Cardiac muscle cell (in vitro differentiated cells and primary cell): ENCODE data around the gene MYH7. TPM values are rescaled to one million over a fixed set of nuclear protein-coding genes. Genes with fewer than 3 reads are reported as not detected.
"Not testable (repeated sequence)": the region's sequence is repeated elsewhere in the genome, so short reads cannot be mapped to it uniquely, and the experiment has no call there.

Source experiments
- DNase-seq, 2 donors: peaks; one replicate each; pipeline versions ENCODE4 v3.0.0 to v3.0.0-alpha.2; 2010 to 2017; ENCODE audit warnings: low read depth in 1 of 2, low spot score in 1 of 2
- H3K27ac ChIP-seq: fragments of 200-600 bp; sonication (generic); 2 replicates; pipeline ENCODE4 v1.5.1; 2016
- H3K27me3 ChIP-seq: fragments of 200-600 bp; sonication (generic); 2 replicates; pipeline ENCODE4 v1.6.0; 2016; ENCODE audit warnings: control low read depth
- H3K36me3 ChIP-seq: fragments of 200-600 bp; sonication (generic); 2 replicates; pipeline ENCODE4 v1.5.1; 2016; ENCODE audit warnings: control low read depth
- H3K4me1 ChIP-seq: fragments of 200-600 bp; sonication (generic); 2 replicates; pipeline ENCODE4 v1.8.1; 2017; ENCODE audit warnings: low read depth, mild to moderate bottlenecking, mixed run types
- H3K4me3 ChIP-seq: fragments of 200-600 bp; sonication (generic); 2 replicates; pipeline ENCODE4 v1.5.1; 2016; ENCODE audit warnings: mild to moderate bottlenecking
- H3K9me3 ChIP-seq: fragments of 200-600 bp; sonication (generic); 2 replicates; pipeline ENCODE4 v1.5.1; 2017; ENCODE audit warnings: low read depth, mild to moderate bottlenecking, control low read depth
- CTCF ChIP-seq: IDR thresholded peaks from 2 replicates; pipeline ENCODE4 v1.5.1; 2012; ENCODE audit warnings: low read depth, mild to moderate bottlenecking, low read length
- polyA plus RNA-seq: library from polyadenylated mRNA; unstranded; fragments of >200 nt; fragmentation: Nextera tagmentation; extraction: Ambion mirVana; gene quantifications from 2 replicates; pipeline ENCODE4 v1.2.1, GENCODE V29; 2016
- total RNA-seq: library from RNA; depleted of rRNA; stranded (reverse); fragments of >200 nt; gene quantifications from 2 replicates; pipeline ENCODE4 v1.2.3, GENCODE V29; 2016

MYH7 gene
- total and polyA plus RNA-seq, 2 experiments from 2014 or later: 82.8 to 117 TPM

GRCh38 chr14:23465261-23465660, 29.8 kb upstream of the MYH7 start:
- H3K27me3 ChIP-seq: no peaks in the 10 kb centered on the region
- H3K36me3 ChIP-seq: no peaks in the 10 kb centered on the region
- H3K4me3 ChIP-seq: no peak overlapping the region
- DNase-seq: no peak
- H3K27ac ChIP-seq: no peak overlapping the region
- TF ChIP-seq CTCF: no peak
- peaks cover 8% of the 10 kb centered on the region for H3K4me1 ChIP-seq
- no peaks in the 10 kb centered on the region for H3K9me3 ChIP-seq

- no peaks in the 10 kb centered on the region for H3K27me3 ChIP-seq
- H3K4me1 ChIP-seq: peaks cover 5% of the 10 kb centered on the region
- no peak for TF ChIP-seq CTCF
- no peaks in the 10 kb centered on the region for H3K36me3 ChIP-seq
- no peak overlapping the region for H3K27ac ChIP-seq
- no peak overlapping the region for H3K4me3 ChIP-seq
- no peak for DNase-seq
- H3K9me3 ChIP-seq: no peaks in the 10 kb centered on the region
Observed at GRCh38 chr14:23464700-23465099, 29.2 kb upstream of the MYH7 start.

GRCh38 chr14:23460960-23461359, 25.5 kb upstream of the MYH7 start:
- no peaks in the 10 kb centered on the region for H3K36me3 ChIP-seq
- H3K27me3 ChIP-seq: no peaks in the 10 kb centered on the region
- H3K4me1 ChIP-seq: no peaks in the 10 kb centered on the region
- no peak overlapping the region for H3K4me3 ChIP-seq
- no peak for DNase-seq
- H3K27ac ChIP-seq: no peak overlapping the region
- TF ChIP-seq CTCF: no peak
- H3K9me3 ChIP-seq: no peaks in the 10 kb centered on the region

GRCh38 chr14:23457587-23458445, 22.4 kb upstream of the MYH7 start:
- no peaks in the 10 kb centered on the region for H3K27me3 ChIP-seq
- H3K27ac ChIP-seq: no peak overlapping the region
- no peak for TF ChIP-seq CTCF
- DNase-seq: no peak
- H3K4me3 ChIP-seq: no peak overlapping the region
- peaks cover 14% of the 10 kb centered on the region for H3K4me1 ChIP-seq
- H3K9me3 ChIP-seq: no peaks in the 10 kb centered on the region
- no peaks in the 10 kb centered on the region for H3K36me3 ChIP-seq

GRCh38 chr14:23456883-23457586, 21.6 kb upstream of the MYH7 start:
- TF ChIP-seq CTCF: peak; percentile 29
- not testable (repeated sequence) for H3K27me3 ChIP-seq, H3K4me3 ChIP-seq, H3K36me3 ChIP-seq, H3K9me3 ChIP-seq
- peak; percentile 3 to 55 for DNase-seq
- H3K4me1 ChIP-seq: peaks cover 14% of the 10 kb centered on the region
- H3K27ac ChIP-seq: peak overlapping the region; percentile 2
